ENCODE measurements around the gene TSHZ1. TPM values are rescaled to one million over a fixed set of nuclear protein-coding genes. Genes with fewer than 3 reads are reported as not detected.

TSHZ1 gene
- total RNA-seq, 1 donor from 2014 or later = 8.0 TPM

GRCh38 chr18:75297731-75298130, 87.1 kb downstream of the TSHZ1 start:
- DNase-seq (ENCODE audit: low spot score) = no peak
- Mint-ChIP-seq H3K4me3 (ENCODE audit: unreplicated experiment) (no peak overlapping the region), H3K9me3 (ENCODE audit: low read depth) (no peaks in the 10 kb centered on the region), H3K36me3 (ENCODE audit: low read depth) (no peaks in the 10 kb centered on the region), H3K27ac (ENCODE audit: unreplicated experiment) (no peak overlapping the region), H3K4me1 (ENCODE audit: low read depth) (no peaks in the 10 kb centered on the region), H3K27me3 (ENCODE audit: low read depth) (no peaks in the 10 kb centered on the region)
- TF ChIP-seq CTCF (IDR thresholded peaks at IDR 0.05) = no peak

- no peak overlapping the region for H3K4me3 Mint-ChIP-seq (ENCODE audit: unreplicated experiment)
- DNase-seq (ENCODE audit: low spot score) = no peak
- no peaks in the 10 kb centered on the region for H3K36me3 Mint-ChIP-seq (ENCODE audit: low read depth)
- no peaks in the 10 kb centered on the region for H3K4me1 Mint-ChIP-seq (ENCODE audit: low read depth)
- peaks cover 21% of the 10 kb centered on the region for H3K9me3 Mint-ChIP-seq (ENCODE audit: low read depth)
- TF ChIP-seq CTCF (IDR thresholded peaks at IDR 0.05) = no peak
- H3K27ac Mint-ChIP-seq (ENCODE audit: unreplicated experiment) = no peak overlapping the region
- H3K27me3 Mint-ChIP-seq (ENCODE audit: low read depth) = no peaks in the 10 kb centered on the region
Measured at GRCh38 chr18:75304678-75305557, 94.3 kb downstream of the TSHZ1 start.

- Mint-ChIP-seq H3K27ac (ENCODE audit: unreplicated experiment) (no peak overlapping the region), H3K27me3 (ENCODE audit: low read depth) (no peaks in the 10 kb centered on the region), H3K4me3 (ENCODE audit: unreplicated experiment) (no peak overlapping the region), H3K9me3 (ENCODE audit: low read depth) (peaks cover 27% of the 10 kb centered on the region), H3K4me1 (ENCODE audit: low read depth) (no peaks in the 10 kb centered on the region), H3K36me3 (ENCODE audit: low read depth) (no peaks in the 10 kb centered on the region)
- no peak for DNase-seq (ENCODE audit: low spot score)
- TF ChIP-seq CTCF (IDR thresholded peaks at IDR 0.05) = no peak
Measured at GRCh38 chr18:75305984-75306383, 95.4 kb downstream of the TSHZ1 start.

GRCh38 chr18:75307530-75307929, 96.9 kb downstream of the TSHZ1 start:
- no peak for TF ChIP-seq CTCF (IDR thresholded peaks at IDR 0.05)
- DNase-seq (ENCODE audit: low spot score) = no peak

GRCh38 chr18:75309564-75309963, 99.0 kb downstream of the TSHZ1 start:
- Mint-ChIP-seq H3K36me3 (ENCODE audit: low read depth) (no peaks in the 10 kb centered on the region), H3K4me1 (ENCODE audit: low read depth) (no peaks in the 10 kb centered on the region), H3K4me3 (ENCODE audit: unreplicated experiment) (no peak overlapping the region), H3K27me3 (ENCODE audit: low read depth) (peaks cover 5% of the 10 kb centered on the region), H3K27ac (ENCODE audit: unreplicated experiment) (no peak overlapping the region), H3K9me3 (ENCODE audit: low read depth) (peaks cover 27% of the 10 kb centered on the region)
- no peak for DNase-seq (ENCODE audit: low spot score)
- no peak for TF ChIP-seq CTCF (IDR thresholded peaks at IDR 0.05)

More at GRCh38 chr18:75307530-75307929, 96.9 kb downstream of the TSHZ1 start:
- Mint-ChIP-seq H3K9me3 (ENCODE audit: low read depth) (peaks cover 27% of the 10 kb centered on the region), H3K4me1 (ENCODE audit: low read depth) (no peaks in the 10 kb centered on the region), H3K27ac (ENCODE audit: unreplicated experiment) (no peak overlapping the region), H3K27me3 (ENCODE audit: low read depth) (peaks cover 5% of the 10 kb centered on the region), H3K4me3 (ENCODE audit: unreplicated experiment) (no peak overlapping the region), H3K36me3 (ENCODE audit: low read depth) (no peaks in the 10 kb centered on the region)

Data from chondrocyte (in vitro differentiated cells).